Activated CD4-positive, CD25-positive, alpha-beta regulatory T cell (primary cell): ENCODE results near the gene CCDC183.
"Not testable (repeated sequence)": the region's sequence is repeated elsewhere in the genome, so short reads cannot be mapped to it uniquely, and the experiment has no call there.

Source experiments
- DNase-seq, 4 experiments: peaks; one replicate each; lab custom pipeline; 2025; lab: John Stamatoyannopoulos, UW

The CCDC183 gene

GRCh38 chr9:136838314-136839228 is 42.4 kb downstream of the CCDC183 start:
- DNase-seq: no peak

DNA sequence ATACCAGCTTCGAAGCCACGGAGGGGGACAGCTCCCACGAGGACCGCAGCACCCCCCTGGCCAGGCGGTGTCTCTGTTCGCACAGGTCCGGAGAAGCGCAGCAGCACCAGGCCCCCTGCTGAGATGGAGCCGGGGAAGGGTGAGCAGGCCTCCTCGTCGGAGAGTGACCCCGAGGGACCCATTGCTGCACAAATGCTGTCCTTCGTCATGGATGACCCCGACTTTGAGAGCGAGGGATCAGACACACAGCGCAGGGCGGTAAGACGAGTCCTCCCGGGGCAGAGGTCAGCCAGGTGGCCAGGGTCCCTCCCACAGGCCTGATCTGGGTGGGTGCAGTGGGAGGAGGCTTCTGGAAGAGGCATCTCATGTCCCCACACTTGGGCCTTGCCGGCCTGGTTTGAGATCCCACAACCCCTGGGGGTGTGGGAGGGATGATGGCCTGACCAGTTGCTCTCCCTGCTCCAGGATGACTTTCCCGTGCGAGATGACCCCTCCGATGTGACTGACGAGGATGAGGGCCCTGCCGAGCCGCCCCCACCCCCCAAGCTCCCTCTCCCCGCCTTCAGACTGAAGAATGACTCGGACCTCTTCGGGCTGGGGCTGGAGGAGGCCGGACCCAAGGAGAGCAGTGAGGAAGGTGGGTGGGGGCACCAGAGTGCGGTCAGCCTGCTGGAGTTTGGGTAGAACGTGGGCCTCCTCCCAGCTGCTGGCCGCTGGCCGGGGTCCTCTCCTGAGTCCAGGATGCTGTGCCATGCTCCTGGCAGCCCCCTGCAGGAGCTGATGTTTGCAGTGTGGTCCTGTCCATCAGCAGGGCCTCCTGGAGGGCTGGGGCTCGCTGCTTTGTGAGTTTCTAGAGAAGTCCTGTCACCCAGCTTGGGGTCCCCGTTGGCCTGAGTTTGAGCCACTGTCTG is 43.3 kb downstream of the CCDC183 start:
- DNase-seq: no peak

GRCh38 chr9:136840140-136840876 is 44.2 kb downstream of the CCDC183 start:
- DNase-seq: no peak

DNA sequence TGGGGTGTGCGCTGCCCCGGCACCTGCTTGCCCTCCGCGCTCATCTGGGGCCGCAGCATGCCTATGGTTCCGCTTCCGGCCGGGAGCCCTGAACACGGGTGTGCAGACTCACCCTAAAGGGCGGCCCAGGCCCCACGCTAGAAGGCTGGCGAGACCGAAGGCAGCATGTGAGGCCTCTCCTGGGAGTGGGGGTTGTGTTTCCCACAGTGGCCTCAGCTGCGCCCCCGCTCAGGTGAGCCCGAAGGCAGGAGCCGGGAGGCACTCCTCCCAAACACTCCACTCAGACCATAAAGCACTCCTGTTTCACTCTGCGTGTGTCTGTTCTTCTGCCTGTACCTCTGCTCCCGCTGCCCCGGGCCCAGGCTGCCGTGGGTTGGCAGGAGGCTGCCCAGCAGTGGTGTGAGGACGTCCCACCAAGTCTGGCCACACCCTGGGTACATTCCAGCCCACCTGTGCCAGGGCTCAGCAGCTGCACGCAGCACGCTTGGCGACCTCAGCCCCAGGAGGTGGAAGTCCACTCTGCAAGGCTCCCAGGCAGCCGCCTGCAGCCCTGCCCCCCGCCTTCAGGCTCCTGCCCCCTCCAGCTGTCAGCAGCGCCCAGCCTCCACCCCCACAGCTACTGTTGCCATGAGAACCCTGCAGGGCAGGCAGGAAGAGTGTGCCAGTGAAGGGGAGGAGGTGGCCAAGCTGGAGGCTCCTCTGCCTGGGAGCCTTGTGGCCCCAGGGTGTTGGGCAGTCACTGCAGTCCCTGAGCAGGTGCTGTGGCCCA is 44.9 kb downstream of the CCDC183 start:
- DNase-seq: no peak

- not testable (repeated sequence) for DNase-seq
Measured at GRCh38 chr9:136841646-136842379, 45.7 kb downstream of the CCDC183 start.

DNA sequence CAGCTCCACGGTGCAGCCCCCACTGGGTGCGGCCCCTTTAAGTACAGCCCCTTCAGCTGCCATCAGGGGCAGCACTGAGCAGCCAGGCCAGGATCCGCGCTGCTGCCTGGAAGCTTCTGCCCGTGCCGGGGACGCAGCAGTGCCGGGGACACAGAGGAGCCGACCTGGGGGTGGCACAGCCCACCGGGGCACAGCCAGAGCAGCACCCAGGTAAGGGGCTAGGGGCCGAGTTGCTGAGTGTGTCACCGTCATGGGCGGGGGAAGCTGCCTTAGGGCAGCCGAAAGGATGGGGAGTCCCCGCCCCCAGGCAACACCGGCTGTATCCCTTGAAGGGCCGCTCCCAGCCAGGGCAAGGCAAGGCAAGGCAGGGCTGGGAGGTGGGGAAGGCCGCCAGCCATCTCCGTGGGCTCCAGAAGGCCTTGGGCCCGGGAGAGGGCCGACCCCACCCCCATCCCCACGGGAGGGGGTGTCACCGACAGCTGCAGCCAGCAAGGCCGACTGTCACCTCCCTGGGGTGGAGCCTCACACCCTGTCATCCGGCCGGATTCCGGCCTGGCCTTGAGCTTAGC is 46.3 kb downstream of the CCDC183 start, which contains the start of gene AJM1:
AJM1 (plus strand) TSS at position 99 of the 569 bp plus-strand sequence. CDS start 1,937 bp downstream, outside the sequence.
- DNase-seq: peak; percentile 53 to 66 (median 60)

DNA sequence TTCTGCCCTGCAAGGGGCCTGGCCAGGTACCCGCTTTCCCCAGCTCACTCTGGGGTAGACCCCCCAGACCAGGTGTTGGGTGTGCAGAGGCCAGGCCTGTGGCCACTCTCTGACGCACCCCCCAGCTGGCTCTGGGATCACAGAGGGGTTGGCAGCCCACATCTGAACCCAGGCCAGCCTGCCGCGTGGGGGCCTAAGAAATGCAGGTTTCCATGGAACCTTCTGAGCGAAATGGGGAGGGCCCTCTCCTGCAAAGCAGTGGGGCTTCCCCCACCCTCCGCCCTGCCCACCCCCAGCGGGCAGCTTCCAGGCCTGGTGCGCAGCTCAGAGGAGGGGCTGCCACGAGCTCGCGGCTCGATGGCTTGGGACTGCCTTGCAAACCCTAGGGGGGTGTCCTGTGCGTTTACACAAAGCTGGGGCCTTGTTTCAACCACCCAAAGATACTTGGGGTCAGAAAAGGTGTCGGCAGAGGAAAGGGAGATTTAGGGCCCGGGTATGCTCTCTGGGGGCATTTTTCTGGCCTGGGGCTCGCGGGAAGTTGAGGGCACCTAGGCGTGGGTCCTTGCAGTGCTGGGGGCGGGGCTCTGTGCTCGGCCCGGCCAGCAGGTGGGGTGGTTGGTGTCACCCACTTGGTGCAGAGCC is 47.1 kb downstream of the CCDC183 start:
- DNase-seq: not testable (repeated sequence)

DNA sequence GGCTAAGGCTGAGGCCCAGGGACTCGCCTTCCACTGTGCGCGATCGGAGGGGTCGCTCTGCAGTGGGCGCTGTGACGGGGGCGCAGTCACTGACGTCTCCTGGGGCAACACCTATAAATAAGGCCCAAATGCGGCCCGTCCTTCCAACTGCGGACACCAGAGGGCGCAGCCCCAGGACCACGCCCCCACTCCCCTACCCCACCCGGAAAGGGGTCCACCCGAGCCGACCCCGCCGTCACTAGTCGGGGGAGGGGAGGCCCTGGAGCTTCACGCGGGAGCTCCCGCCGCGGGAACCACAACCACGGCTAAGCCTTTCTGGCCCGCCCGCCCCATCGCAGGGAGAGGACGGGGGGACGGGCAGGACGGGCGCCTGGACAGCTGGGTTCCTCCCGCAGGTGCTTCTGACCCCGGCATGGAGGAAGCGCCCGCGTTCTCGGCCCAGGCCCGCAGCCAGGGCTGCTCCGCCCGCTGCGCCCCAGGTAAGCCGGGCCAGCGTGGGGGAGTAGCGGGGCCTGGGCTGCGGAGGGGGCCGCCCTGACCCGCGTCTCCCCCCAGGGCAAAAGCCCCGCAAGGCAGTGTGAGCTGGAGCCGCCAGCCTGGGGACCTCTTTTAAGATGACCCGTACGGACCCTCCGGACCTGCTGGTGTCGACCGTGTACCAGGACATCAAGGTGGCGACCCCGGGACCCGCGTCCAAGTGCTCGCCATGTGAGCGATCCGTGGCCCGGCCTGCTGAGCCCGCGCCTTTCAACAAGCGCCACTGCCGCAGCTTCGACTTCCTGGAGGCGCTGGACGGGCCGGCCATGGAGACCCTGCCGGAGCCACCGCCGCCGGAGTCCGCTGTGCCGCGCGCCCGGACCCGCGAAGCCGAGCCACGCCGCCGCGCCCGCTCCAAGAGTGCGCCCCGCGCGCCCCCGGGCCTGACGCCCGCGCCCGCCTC is 47.9 kb downstream of the CCDC183 start:
- peak in 3 of 4 experiments; percentile 29 to 52 (median 36) for DNase-seq

DNA sequence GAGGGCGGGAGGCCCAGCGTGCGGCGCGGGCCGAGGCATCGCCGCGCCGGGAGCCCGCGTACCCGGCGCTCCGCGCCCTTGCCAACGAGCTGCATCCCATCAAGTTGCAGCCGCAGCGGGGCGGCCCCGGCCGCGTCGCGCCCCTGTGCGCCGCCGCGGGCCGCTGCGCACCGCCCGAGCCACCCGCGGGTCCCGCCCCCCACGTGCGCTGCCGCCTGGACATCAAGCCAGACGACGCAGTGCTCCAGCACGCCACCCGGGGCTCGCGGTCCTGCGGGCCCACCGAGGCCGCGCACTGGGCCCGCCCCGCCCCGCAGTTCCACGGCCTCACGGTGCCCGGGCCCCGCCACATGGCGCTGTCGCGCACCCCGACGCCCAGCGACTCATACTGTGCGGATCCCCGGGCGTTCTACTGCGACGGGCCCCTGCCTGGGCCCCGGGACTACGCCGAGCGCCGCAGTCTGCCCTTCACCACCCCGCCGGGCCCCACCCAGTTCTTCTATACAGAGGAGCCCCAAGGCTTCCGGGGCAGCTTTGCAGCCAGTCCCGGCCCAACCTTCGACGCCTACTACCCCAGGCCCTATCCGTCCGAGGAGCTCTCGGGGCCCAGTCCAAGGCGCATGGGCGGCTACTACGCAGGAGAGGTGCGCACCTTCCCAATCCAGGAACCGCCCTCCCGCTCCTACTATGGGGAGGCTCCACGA is 48.8 kb downstream of the CCDC183 start:
- no peak for DNase-seq

GRCh38 chr9:136845465-136846260 is 49.5 kb downstream of the CCDC183 start:
- DNase-seq: no peak

DNA sequence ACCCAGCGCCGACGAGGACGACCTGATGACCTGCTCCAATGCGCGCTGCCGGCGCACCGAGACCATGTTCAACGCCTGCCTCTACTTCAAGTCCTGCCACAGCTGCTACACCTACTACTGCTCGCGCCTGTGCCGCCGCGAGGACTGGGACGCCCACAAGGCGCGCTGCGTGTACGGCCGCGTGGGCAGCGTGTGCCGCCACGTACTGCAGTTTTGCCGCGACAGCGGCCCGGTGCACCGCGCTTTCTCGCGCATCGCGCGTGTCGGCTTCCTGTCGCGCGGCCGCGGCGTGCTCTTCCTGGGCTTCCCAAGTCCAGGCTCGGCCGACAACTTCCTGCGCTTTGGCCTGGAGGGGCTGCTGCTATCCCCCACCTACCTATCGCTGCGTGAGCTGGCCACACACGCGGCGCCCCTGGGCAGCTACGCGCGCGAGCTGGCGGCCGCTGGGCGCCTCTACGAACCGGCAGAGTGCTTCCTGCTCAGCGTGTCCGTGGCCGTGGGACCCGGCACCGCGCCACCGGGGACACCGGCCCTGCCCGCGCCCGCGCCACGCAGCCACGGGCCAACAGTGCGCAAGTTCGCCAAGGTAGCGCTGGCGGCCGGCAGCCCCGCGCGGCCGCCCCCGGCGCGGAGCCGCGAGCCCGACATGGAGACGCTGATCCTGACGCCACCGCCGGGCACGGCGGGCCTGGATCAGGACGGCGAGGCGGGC is 50.4 kb downstream of the CCDC183 start:
- DNase-seq: no peak

DNA sequence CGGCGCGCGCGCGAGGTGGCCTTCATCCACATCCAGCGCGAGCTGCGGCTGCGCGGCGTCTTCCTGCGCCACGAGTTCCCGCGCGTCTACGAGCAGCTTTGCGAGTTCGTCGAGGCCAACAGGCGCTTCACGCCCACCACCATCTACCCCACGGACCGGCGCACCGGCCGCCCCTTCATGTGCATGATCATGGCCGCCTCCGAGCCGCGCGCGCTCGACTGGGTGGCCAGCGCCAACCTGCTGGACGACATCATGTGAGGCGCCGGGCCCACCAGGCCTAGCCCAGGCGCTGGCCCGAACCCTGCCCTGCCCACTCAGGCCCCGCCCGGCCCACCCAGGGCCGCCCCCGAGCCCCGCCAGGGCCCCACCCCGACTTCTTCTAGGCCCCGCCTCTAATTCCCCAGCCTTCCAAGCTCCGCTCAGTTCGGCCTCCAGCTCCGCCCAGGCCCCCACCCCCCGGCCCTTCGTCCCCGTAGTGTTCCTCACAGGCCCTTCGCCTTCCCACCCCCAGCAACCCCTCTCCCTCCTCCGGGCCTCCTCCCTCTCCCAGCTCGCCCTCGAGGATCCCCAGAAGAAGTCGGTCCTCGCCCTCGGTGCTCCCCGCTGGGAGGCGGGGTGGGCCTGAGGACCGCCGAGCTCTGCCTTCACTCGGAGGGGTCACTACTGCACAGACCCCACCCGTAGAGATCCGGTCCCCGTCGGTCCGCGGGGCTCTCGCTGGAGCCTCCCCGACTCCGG is 51.1 kb downstream of the CCDC183 start:
- DNase-seq: no peak

- peak; percentile 23 to 66 (median 48) for DNase-seq
Measured at GRCh38 chr9:136847826-136848392, 51.8 kb downstream of the CCDC183 start.

- no peak for DNase-seq
Measured at GRCh38 chr9:136848393-136849037, 52.4 kb downstream of the CCDC183 start.
